ENCODE measurements around the gene PSMD12. TPM values are rescaled to one million over a fixed set of nuclear protein-coding genes. Genes with fewer than 3 reads are reported as not detected.

The PSMD12 gene
- total and polyA plus RNA-seq, 2 donors (not counting 1 experiment from before 2014, with no cell fraction given): 21.3 to 66.2 TPM

DNA sequence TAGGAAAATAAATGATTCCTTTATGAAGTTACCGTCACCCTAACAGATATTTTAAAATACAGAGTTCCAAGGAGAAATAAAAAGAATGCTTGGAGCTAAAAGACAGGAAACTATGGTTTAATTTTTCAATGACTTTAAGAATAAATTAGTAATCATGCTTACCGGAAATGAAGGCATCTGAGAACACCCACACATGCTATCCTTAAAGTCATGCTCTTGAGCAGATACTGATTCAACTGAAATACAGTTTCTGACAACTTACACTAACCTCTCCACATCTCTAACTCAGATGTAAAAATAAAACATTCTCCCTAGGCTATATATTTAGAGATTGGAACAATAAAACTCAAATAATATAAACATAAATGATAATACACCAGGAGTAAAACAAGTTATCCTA lies 7.8 kb downstream of the PSMD12 start:
- H3K4me2 ChIP-seq (ENCODE audit: extremely low read depth, insufficient read depth, low read length): no peak overlapping the region
- H3K4me3 ChIP-seq (replicated peaks in 1 of 4; ENCODE audit: control extremely low read depth in 1 of 4, insufficient read depth in 1 of 4, low read depth in 3 of 4, low read length in 4 of 4): no peak overlapping the region
- H3K27me3 ChIP-seq (ENCODE audit: control insufficient read depth, insufficient read depth, low read length): no peaks in the 10 kb centered on the region

DNA sequence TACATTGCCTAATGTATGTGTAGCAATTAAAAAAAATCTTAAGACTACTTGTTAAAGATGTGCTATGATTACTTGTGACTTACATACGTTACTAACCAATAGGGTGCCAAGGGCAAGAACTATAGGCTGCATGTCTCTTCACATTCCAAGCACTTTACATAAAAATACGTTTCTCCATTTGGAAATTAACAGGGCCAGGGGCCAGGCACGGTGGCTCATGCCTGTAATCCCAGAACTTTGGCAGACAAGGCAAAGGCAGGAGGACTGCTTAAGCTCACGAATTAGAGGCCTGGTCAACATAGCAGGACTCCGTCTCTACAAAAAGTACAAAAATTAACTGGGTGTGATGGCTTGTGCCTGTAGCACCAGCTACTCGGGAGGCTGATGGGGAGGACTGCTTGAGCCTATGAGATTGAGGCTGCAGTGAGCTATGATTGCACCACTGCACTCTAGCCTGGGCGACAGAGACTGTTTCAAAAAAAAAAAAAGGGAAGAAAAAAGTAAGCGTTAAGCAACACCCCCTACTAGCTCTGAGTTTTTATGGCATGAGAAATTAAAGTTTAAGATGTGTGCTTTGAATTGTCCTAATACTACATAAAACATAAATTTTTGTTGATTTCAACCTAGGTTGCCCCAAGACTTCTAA lies 12.3 kb downstream of the PSMD12 start:
- no peak overlapping the region for H3K9ac ChIP-seq (ENCODE audit: insufficient read depth, low read length)
- H3K36me3 ChIP-seq (ENCODE audit: control insufficient read depth, insufficient read depth, low read length): peaks cover 7% of the 10 kb centered on the region
- H3K79me2 ChIP-seq (ENCODE audit: control insufficient read depth, insufficient read depth, low read length): peaks cover 20% of the 10 kb centered on the region
- H3K4me2 ChIP-seq (ENCODE audit: extremely low read depth, insufficient read depth, low read length): no peak overlapping the region
- H3K27me3 ChIP-seq (ENCODE audit: control insufficient read depth, insufficient read depth, low read length): no peaks in the 10 kb centered on the region
- DNase-seq (ENCODE audit: low read depth in 2 of 2): no peak
- no peaks in the 10 kb centered on the region for H3K9me3 ChIP-seq (ENCODE audit: control insufficient read depth, insufficient read depth, low read depth, low read length)
- H3K27ac ChIP-seq (ENCODE audit: insufficient read depth, low read length): no peak overlapping the region
- H4K20me1 ChIP-seq (ENCODE audit: control insufficient read depth, extremely low read depth, insufficient read depth, low read length): no peaks in the 10 kb centered on the region
- no peak overlapping the region for H3K4me3 ChIP-seq (replicated peaks in 1 of 4; ENCODE audit: control extremely low read depth in 1 of 4, insufficient read depth in 1 of 4, low read depth in 3 of 4, low read length in 4 of 4)
- no peak overlapping the region for H2AFZ ChIP-seq (ENCODE audit: low read length)
- no peak for TF ChIP-seq EZH2 (IDR thresholded peaks at IDR 0.05; ENCODE audit: low read length, missing control alignments)
- TF ChIP-seq, protein P1, sequence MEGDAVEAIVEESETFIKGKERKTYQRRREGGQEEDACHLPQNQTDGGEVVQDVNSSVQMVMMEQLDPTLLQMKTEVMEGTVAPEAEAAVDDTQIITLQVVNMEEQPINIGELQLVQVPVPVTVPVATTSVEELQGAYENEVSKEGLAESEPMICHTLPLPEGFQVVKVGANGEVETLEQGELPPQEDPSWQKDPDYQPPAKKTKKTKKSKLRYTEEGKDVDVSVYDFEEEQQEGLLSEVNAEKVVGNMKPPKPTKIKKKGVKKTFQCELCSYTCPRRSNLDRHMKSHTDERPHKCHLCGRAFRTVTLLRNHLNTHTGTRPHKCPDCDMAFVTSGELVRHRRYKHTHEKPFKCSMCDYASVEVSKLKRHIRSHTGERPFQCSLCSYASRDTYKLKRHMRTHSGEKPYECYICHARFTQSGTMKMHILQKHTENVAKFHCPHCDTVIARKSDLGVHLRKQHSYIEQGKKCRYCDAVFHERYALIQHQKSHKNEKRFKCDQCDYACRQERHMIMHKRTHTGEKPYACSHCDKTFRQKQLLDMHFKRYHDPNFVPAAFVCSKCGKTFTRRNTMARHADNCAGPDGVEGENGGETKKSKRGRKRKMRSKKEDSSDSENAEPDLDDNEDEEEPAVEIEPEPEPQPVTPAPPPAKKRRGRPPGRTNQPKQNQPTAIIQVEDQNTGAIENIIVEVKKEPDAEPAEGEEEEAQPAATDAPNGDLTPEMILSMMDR (conservative IDR thresholded peaks at IDR 0.05 in 1 of 2, IDR thresholded peaks at IDR 0.05 in 1 of 2; ENCODE audit: low read depth in 1 of 2, low read length in 2 of 2): no peak
- H3K4me1 ChIP-seq (ENCODE audit: control insufficient read depth, extremely low read depth, insufficient read depth, low read length): peaks cover 2% of the 10 kb centered on the region

More for the DNA sequence above, 7.8 kb downstream of the PSMD12 start:
- no peak overlapping the region for H3K9ac ChIP-seq (ENCODE audit: insufficient read depth, low read length)
- no peak overlapping the region for H2AFZ ChIP-seq (ENCODE audit: low read length)
- no peaks in the 10 kb centered on the region for H3K9me3 ChIP-seq (ENCODE audit: control insufficient read depth, insufficient read depth, low read depth, low read length)
- DNase-seq (ENCODE audit: low read depth in 2 of 2): peak in 1 of 2 donors; percentile 50
- peaks cover 4% of the 10 kb centered on the region for H3K4me1 ChIP-seq (ENCODE audit: control insufficient read depth, extremely low read depth, insufficient read depth, low read length)
- H4K20me1 ChIP-seq (ENCODE audit: control insufficient read depth, extremely low read depth, insufficient read depth, low read length): no peaks in the 10 kb centered on the region
- peaks cover 4% of the 10 kb centered on the region for H3K36me3 ChIP-seq (ENCODE audit: control insufficient read depth, insufficient read depth, low read length)
- no peak for TF ChIP-seq EZH2 (IDR thresholded peaks at IDR 0.05; ENCODE audit: low read length, missing control alignments)
- TF ChIP-seq, protein P1 (conservative IDR thresholded peaks at IDR 0.05 in 1 of 2, IDR thresholded peaks at IDR 0.05 in 1 of 2; ENCODE audit: low read depth in 1 of 2, low read length in 2 of 2): no peak
- peaks cover 62% of the 10 kb centered on the region for H3K79me2 ChIP-seq (ENCODE audit: control insufficient read depth, insufficient read depth, low read length)
- H3K27ac ChIP-seq (ENCODE audit: insufficient read depth, low read length): no peak overlapping the region

DNA sequence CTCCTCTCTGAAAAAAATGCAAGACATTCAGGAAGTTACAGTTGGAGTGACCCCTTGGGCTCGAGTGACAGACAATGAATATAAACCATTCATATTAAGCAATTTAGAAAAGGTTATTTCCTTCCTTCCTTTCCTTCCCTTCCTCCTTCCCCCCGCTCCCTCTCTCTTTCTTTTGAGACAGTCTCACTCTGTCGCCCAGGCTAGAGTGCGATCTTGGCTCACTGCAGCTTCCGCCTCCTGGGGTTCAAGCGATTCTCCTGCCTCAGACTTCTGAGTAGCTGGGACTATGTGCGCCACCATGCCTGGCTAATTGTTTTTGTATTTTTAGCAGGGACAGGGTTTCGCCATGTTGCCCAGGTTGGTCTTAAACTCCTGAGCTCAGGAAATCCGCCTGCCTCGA lies 13.2 kb downstream of the PSMD12 start:
- DNase-seq (ENCODE audit: low read depth in 2 of 2): no peak
- Histone ChIP-seq H3K9me3 (ENCODE audit: control insufficient read depth, insufficient read depth, low read depth, low read length) (no peaks in the 10 kb centered on the region), H3K27me3 (ENCODE audit: control insufficient read depth, insufficient read depth, low read length) (no peaks in the 10 kb centered on the region), H3K79me2 (ENCODE audit: control insufficient read depth, insufficient read depth, low read length) (peaks cover 13% of the 10 kb centered on the region), H3K4me3 (replicated peaks in 1 of 4; ENCODE audit: control extremely low read depth in 1 of 4, insufficient read depth in 1 of 4, low read depth in 3 of 4, low read length in 4 of 4) (no peak overlapping the region), H3K4me2 (ENCODE audit: extremely low read depth, insufficient read depth, low read length) (no peak overlapping the region), H3K4me1 (ENCODE audit: control insufficient read depth, extremely low read depth, insufficient read depth, low read length) (no peaks in the 10 kb centered on the region), H3K36me3 (ENCODE audit: control insufficient read depth, insufficient read depth, low read length) (peaks cover 11% of the 10 kb centered on the region), H3K9ac (ENCODE audit: insufficient read depth, low read length) (no peak overlapping the region), H2AFZ (ENCODE audit: low read length) (no peak overlapping the region), H4K20me1 (ENCODE audit: control insufficient read depth, extremely low read depth, insufficient read depth, low read length) (no peaks in the 10 kb centered on the region), H3K27ac (ENCODE audit: insufficient read depth, low read length) (no peak overlapping the region)
- TF ChIP-seq, protein P1 (conservative IDR thresholded peaks at IDR 0.05 in 1 of 2, IDR thresholded peaks at IDR 0.05 in 1 of 2; ENCODE audit: low read depth in 1 of 2, low read length in 2 of 2): no peak
- no peak for TF ChIP-seq EZH2 (IDR thresholded peaks at IDR 0.05; ENCODE audit: low read length, missing control alignments)

All from fibroblast of lung (primary cell).